NCI-H510A (cell line): ENCODE results near the gene RGS13.

Experiments
- DNase-seq: peaks from one replicate; lab custom pipeline; 2025; lab: John Stamatoyannopoulos, UW

RGS13 gene

GRCh38 chr1:192635939-192636338 is at the start of gene RGS13:
TSS of gene RGS13 (plus strand) at chr1:192636147. CDS start at chr1:192644335, 8,188 bp downstream.
- no peak for DNase-seq

GRCh38 chr1:192587386-192588266 is 48.3 kb upstream of the RGS13 start:
- no peak for DNase-seq

- no peak for DNase-seq
Measured at GRCh38 chr1:192588546-192588945, 47.4 kb upstream of the RGS13 start.

- DNase-seq, result no peak
Measured at GRCh38 chr1:192589813-192590212, 46.1 kb upstream of the RGS13 start.

- DNase-seq, result no peak
Measured at GRCh38 chr1:192592517-192592916, 43.4 kb upstream of the RGS13 start.

GRCh38 chr1:192592981-192593708 is 42.8 kb upstream of the RGS13 start:
- DNase-seq, result no peak

GRCh38 chr1:192595299-192595698 is 40.6 kb upstream of the RGS13 start:
- DNase-seq, result no peak

GRCh38 chr1:192598589-192598988 is 37.4 kb upstream of the RGS13 start:
- DNase-seq, result no peak

- DNase-seq, result no peak
Measured at GRCh38 chr1:192600275-192600674, 35.7 kb upstream of the RGS13 start.

GRCh38 chr1:192601143-192601542 is 34.8 kb upstream of the RGS13 start:
- DNase-seq, result no peak

GRCh38 chr1:192601567-192601966 is 34.4 kb upstream of the RGS13 start:
- DNase-seq, result no peak

- DNase-seq, result no peak
Measured at GRCh38 chr1:192602757-192603156, 33.2 kb upstream of the RGS13 start.

- no peak for DNase-seq
Measured at GRCh38 chr1:192603218-192603787, 32.6 kb upstream of the RGS13 start.

- DNase-seq, result no peak
Measured at GRCh38 chr1:192604979-192605620, 30.8 kb upstream of the RGS13 start.

GRCh38 chr1:192608671-192609070 is 27.3 kb upstream of the RGS13 start:
- no peak for DNase-seq

- no peak for DNase-seq
Measured at GRCh38 chr1:192609110-192610079, 26.6 kb upstream of the RGS13 start.

- no peak for DNase-seq
Measured at GRCh38 chr1:192610112-192610889, 25.6 kb upstream of the RGS13 start.

- DNase-seq, result no peak
Measured at GRCh38 chr1:192615055-192615454, 20.9 kb upstream of the RGS13 start.

GRCh38 chr1:192620071-192620635 is 15.8 kb upstream of the RGS13 start:
- DNase-seq, result no peak
